Activated T-cell treated with anti-CD3 and anti-CD28 coated beads, Interleukin-2, amount 50 U/mL, for 4 hours (primary cell): ENCODE measurements around the gene UBE4A. TPM values are rescaled to one million over a fixed set of nuclear protein-coding genes. Genes with fewer than 3 reads are reported as not detected.
"Not testable (repeated sequence)": the region's sequence is repeated elsewhere in the genome, so short reads cannot be mapped to it uniquely, and the experiment has no call there.

Experiments used
- ATAC-seq, 2 donors: fragments of 200-7000 bp; cut with Tn5 transposase; one replicate each; pipeline ENCODE4 v1.10.0; 2021
- DNase-seq: peaks from one replicate; pipeline ENCODE4 v3.0.0-alpha.2; 2020
- H3K27me3 Mint-ChIP-seq: one replicate; pipeline ENCODE4 v1.8.0; 2021; ENCODE audit warnings: low read depth, mixed read lengths
- H3K36me3 Mint-ChIP-seq: one replicate; pipeline ENCODE4 v1.8.0; 2022; ENCODE audit warnings: mixed read lengths; ENCODE audit not compliant: insufficient read depth
- H3K4me1 Mint-ChIP-seq: one replicate; pipeline ENCODE4 v1.8.0; 2021; ENCODE audit warnings: low read depth, mixed read lengths
- H3K4me3 Mint-ChIP-seq: one replicate; pipeline ENCODE4 v1.8.0; 2021; ENCODE audit warnings: mild to moderate bottlenecking, moderate library complexity, mixed read lengths
- H3K9me3 Mint-ChIP-seq: one replicate; pipeline ENCODE4 v1.8.0; 2021; ENCODE audit warnings: mixed read lengths
- total RNA-seq, 3 donors: library from RNA; stranded (reverse); gene quantifications; one replicate each; pipeline ENCODE4 v1.2.1, GENCODE V29; 2021

The UBE4A gene
- total RNA-seq, 3 donors from 2014 or later, result 43.7 to 45.1 (median 45.0) TPM

- DNase-seq (peak; percentile 89), ATAC-seq (peak; percentile 79 to 80)
- Mint-ChIP-seq H3K27me3 (no peaks in the 10 kb centered on the region), H3K4me3 (peak within 1 kb of the TSS; percentile 99), H3K4me1 (peaks cover 62% of the 10 kb centered on the region), H3K9me3 (no peaks in the 10 kb centered on the region), H3K36me3 (peaks cover 25% of the 10 kb centered on the region)
Measured at GRCh38 chr11:118401151-118401879, 41.9 kb downstream of the UBE4A start, which contains the start of gene ATP5MG. ATP5MG (plus strand) TSS chr11:118401606; CDS start chr11:118401666, 60 bp downstream.

GRCh38 chr11:118401880-118402590 lies 42.6 kb downstream of the UBE4A start:
- Mint-ChIP-seq H3K4me1 (peaks cover 66% of the 10 kb centered on the region), H3K9me3 (no peaks in the 10 kb centered on the region), H3K27me3 (no peaks in the 10 kb centered on the region), H3K36me3 (peaks cover 27% of the 10 kb centered on the region), H3K4me3 (peak overlapping the region; percentile 99)
- ATAC-seq (peak; percentile 8 to 14), DNase-seq (no peak)

- H3K4me3 Mint-ChIP-seq, result peak overlapping the region; percentile 99
- not testable (repeated sequence) for H3K27me3 Mint-ChIP-seq, H3K9me3 Mint-ChIP-seq, DNase-seq, ATAC-seq
- H3K36me3 Mint-ChIP-seq, result peaks cover 27% of the 10 kb centered on the region
- H3K4me1 Mint-ChIP-seq, result peaks cover 66% of the 10 kb centered on the region
Measured at GRCh38 chr11:118402594-118402993, 43.2 kb downstream of the UBE4A start.

- Mint-ChIP-seq H3K4me3 (no peak overlapping the region), H3K36me3 (peaks cover 33% of the 10 kb centered on the region), H3K4me1 (peaks cover 49% of the 10 kb centered on the region), H3K9me3 (no peaks in the 10 kb centered on the region), H3K27me3 (no peaks in the 10 kb centered on the region)
- DNase-seq, result no peak
- ATAC-seq, result no peak
Measured at GRCh38 chr11:118406599-118407166, 47.3 kb downstream of the UBE4A start.

GRCh38 chr11:118410055-118410745 lies 50.8 kb downstream of the UBE4A start:
- Mint-ChIP-seq H3K27me3 (no peaks in the 10 kb centered on the region), H3K36me3 (peaks cover 25% of the 10 kb centered on the region), H3K4me3 (no peak overlapping the region), H3K9me3 (no peaks in the 10 kb centered on the region), H3K4me1 (peaks cover 26% of the 10 kb centered on the region)
- DNase-seq (no peak), ATAC-seq (no peak)

- Mint-ChIP-seq H3K36me3 (peaks cover 20% of the 10 kb centered on the region), H3K4me1 (peaks cover 17% of the 10 kb centered on the region), H3K27me3 (no peaks in the 10 kb centered on the region), H3K9me3 (no peaks in the 10 kb centered on the region), H3K4me3 (no peak overlapping the region)
- ATAC-seq (no peak), DNase-seq (no peak)
Measured at GRCh38 chr11:118411530-118411929, 52.1 kb downstream of the UBE4A start.

GRCh38 chr11:118412921-118413320 lies 53.5 kb downstream of the UBE4A start:
- H3K4me1 Mint-ChIP-seq, result peaks cover 12% of the 10 kb centered on the region
- H3K36me3 Mint-ChIP-seq, result peaks cover 15% of the 10 kb centered on the region
- DNase-seq, result no peak
- H3K4me3 Mint-ChIP-seq, result no peak overlapping the region
- H3K27me3 Mint-ChIP-seq, result no peaks in the 10 kb centered on the region
- H3K9me3 Mint-ChIP-seq, result no peaks in the 10 kb centered on the region
- ATAC-seq, result no peak

- no peak overlapping the region for H3K4me3 Mint-ChIP-seq
- H3K36me3 Mint-ChIP-seq, result peaks cover 6% of the 10 kb centered on the region
- H3K27me3 Mint-ChIP-seq, result no peaks in the 10 kb centered on the region
- H3K4me1 Mint-ChIP-seq, result peaks cover 4% of the 10 kb centered on the region
- DNase-seq (no peak), ATAC-seq (no peak)
- H3K9me3 Mint-ChIP-seq, result no peaks in the 10 kb centered on the region
Measured at GRCh38 chr11:118415062-118415738, 55.8 kb downstream of the UBE4A start.

- Mint-ChIP-seq H3K4me1 (no peaks in the 10 kb centered on the region), H3K27me3 (no peaks in the 10 kb centered on the region), H3K4me3 (no peak overlapping the region), H3K36me3 (peaks cover 2% of the 10 kb centered on the region), H3K9me3 (no peaks in the 10 kb centered on the region)
- no peak for DNase-seq
- peak; percentile 85 to 90 for ATAC-seq
Measured at GRCh38 chr11:118415739-118416068, 56.3 kb downstream of the UBE4A start.

- not testable (repeated sequence) for H3K4me1 Mint-ChIP-seq, H3K27me3 Mint-ChIP-seq, ATAC-seq, H3K36me3 Mint-ChIP-seq, H3K4me3 Mint-ChIP-seq, H3K9me3 Mint-ChIP-seq, DNase-seq
Measured at GRCh38 chr11:118416900-118417299, 57.5 kb downstream of the UBE4A start.

- no peaks in the 10 kb centered on the region for H3K9me3 Mint-ChIP-seq
- no peaks in the 10 kb centered on the region for H3K27me3 Mint-ChIP-seq
- ATAC-seq (no peak), DNase-seq (no peak)
- H3K4me3 Mint-ChIP-seq, result no peak overlapping the region
- H3K4me1 Mint-ChIP-seq, result no peaks in the 10 kb centered on the region
- H3K36me3 Mint-ChIP-seq, result peaks cover 2% of the 10 kb centered on the region
Measured at GRCh38 chr11:118417801-118418200, 58.4 kb downstream of the UBE4A start.

- no peak for DNase-seq
- Mint-ChIP-seq H3K9me3 (no peaks in the 10 kb centered on the region), H3K4me3 (no peak overlapping the region), H3K36me3 (no peaks in the 10 kb centered on the region), H3K4me1 (no peaks in the 10 kb centered on the region), H3K27me3 (no peaks in the 10 kb centered on the region)
- no peak for ATAC-seq
Measured at GRCh38 chr11:118418766-118419165, 59.4 kb downstream of the UBE4A start.

GRCh38 chr11:118427707-118428106 lies 68.3 kb downstream of the UBE4A start:
- Mint-ChIP-seq H3K36me3 (no peaks in the 10 kb centered on the region), H3K4me1 (no peaks in the 10 kb centered on the region), H3K27me3 (no peaks in the 10 kb centered on the region), H3K9me3 (no peaks in the 10 kb centered on the region), H3K4me3 (no peak overlapping the region)
- ATAC-seq (no peak), DNase-seq (no peak)

GRCh38 chr11:118430956-118431355 lies 71.6 kb downstream of the UBE4A start:
- Mint-ChIP-seq H3K4me1 (peaks cover 6% of the 10 kb centered on the region), H3K4me3 (no peak overlapping the region), H3K36me3 (no peaks in the 10 kb centered on the region), H3K27me3 (no peaks in the 10 kb centered on the region), H3K9me3 (no peaks in the 10 kb centered on the region)
- no peak for DNase-seq
- no peak for ATAC-seq
